Esophagus squamous epithelium (tissue), 5 donors: ENCODE measurements around the gene MMEL1. TPM values are rescaled to one million over a fixed set of nuclear protein-coding genes. Genes with fewer than 3 reads are reported as not detected.

Experiments
- DNase-seq: peaks from one replicate; lab custom pipeline; 2025; lab: John Stamatoyannopoulos, UW
- H3K27ac ChIP-seq, 4 donors: fragments of 200-600 bp; sonication (generic); one replicate each; pipeline ENCODE4 v1.5.1; 2016 to 2019; ENCODE audit warnings: mild to moderate bottlenecking in 1 of 4
- H3K27me3 ChIP-seq, 4 donors: fragments of 200-600 bp; sonication (generic); 1 replicate in 3 of 4; 2 replicates in 1 of 4; pipeline versions ENCODE4 v1.5.1 to v1.6.0; 2017 to 2021; ENCODE audit warnings: antibody characterized with exemption in 1 of 4
- H3K36me3 ChIP-seq, 3 donors: fragments of 200-600 bp; sonication (generic); one replicate each; pipeline ENCODE4 v1.5.1; 2016 to 2019
- H3K4me1 ChIP-seq, 3 donors: fragments of 200-600 bp; sonication (generic); one replicate each; pipeline ENCODE4 v1.5.1; 2017 to 2019
- H3K4me3 ChIP-seq, 4 donors: fragments of 200-600 bp; sonication (generic); 1 replicate in 3 of 4; 2 replicates in 1 of 4; pipeline ENCODE4 v1.5.1; 2016 to 2019; ENCODE audit warnings: mild to moderate bottlenecking in 2 of 4, moderate library complexity in 1 of 4
- H3K9me3 ChIP-seq, 3 donors: fragments of 200-600 bp; sonication (generic); one replicate each; pipeline ENCODE4 v1.5.1; 2016 to 2019
- CTCF ChIP-seq, 6 experiments: fragments of 450-650 bp in 4 of 6; fragments of 200-600 bp in 2 of 6; sonication (generic) in 2 of 6; IDR thresholded peaks; one replicate each; pipeline ENCODE4 v1.5.1; 2016 to 2019; ENCODE audit warnings: antibody characterized with exemption in 6 of 6, mild to moderate bottlenecking in 4 of 6, moderate library complexity in 4 of 6
- POLR2A ChIP-seq, 4 donors: fragments of 450-650 bp; IDR thresholded peaks; one replicate each; pipeline ENCODE4 v1.6.1; 2017; ENCODE audit warnings: antibody characterized with exemption in 4 of 4, mild to moderate bottlenecking in 4 of 4, moderate library complexity in 3 of 4
- WGBS, 2 donors: methylation state at CpG; one replicate each; pipeline ENCODE4 v1.1.5; 2018; 5-methylcytosine and 5-hydroxymethylcytosine counted together
- intact Hi-C: fragments of 100-400 bp; cut with DNase I; formaldehyde crosslinking; loops from one replicate; pipeline ENCODE4 v1.15.0; 2022
- total RNA-seq, 4 donors: library from RNA; depleted of rRNA; stranded (reverse); fragments of >200 nt; gene quantifications; one replicate each; pipeline ENCODE4 v1.1.0, GENCODE V29; 2016
- donor health status: DM: yes; HTN: yes; CAD: no.

The MMEL1 gene
- total RNA-seq, 4 donors from 2014 or later, result 3.1 TPM; not detected in 3

- intact Hi-C loops, result loop anchor here (10.0 kb wide), 1 partner anchor 348 kb away; the partner anchor contains the start of gene FAAP20
- Histone ChIP-seq H3K27me3 (peaks cover 0 to 53% (median 0%) of the 10 kb centered on the region in 4 donors), H3K4me3 (no peak overlapping the region), H3K9me3 (no peaks in the 10 kb centered on the region), H3K27ac (no peak overlapping the region), H3K36me3 (no peaks in the 10 kb centered on the region), H3K4me1 (peaks cover 40 to 71% (median 50%) of the 10 kb centered on the region in 3 donors)
- no peak for DNase-seq
- WGBS, 2 donors, result 76 to 80% methylated on average over 2 of the region's 11 CpGs
- TF ChIP-seq CTCF (IDR thresholded peaks at IDR 0.05) (no peak), POLR2A (IDR thresholded peaks at IDR 0.05) (no peak)
Measured at GRCh38 chr1:2542246-2542915, 90.4 kb downstream of the MMEL1 start.

GRCh38 chr1:2541619-2542245 lies 91.1 kb downstream of the MMEL1 start:
- Histone ChIP-seq H3K27me3 (peaks cover 0 to 60% (median 0%) of the 10 kb centered on the region in 4 donors), H3K27ac (no peak overlapping the region), H3K4me1 (peaks cover 38 to 71% (median 47%) of the 10 kb centered on the region in 3 donors), H3K36me3 (no peaks in the 10 kb centered on the region), H3K4me3 (no peak overlapping the region), H3K9me3 (no peaks in the 10 kb centered on the region)
- intact Hi-C loops, result loop anchor here (10.0 kb wide), 1 partner anchor 347 kb away; the partner anchor contains the start of gene FAAP20
- TF ChIP-seq CTCF (IDR thresholded peaks at IDR 0.05) (no peak), POLR2A (IDR thresholded peaks at IDR 0.05) (no peak)
- WGBS, 2 donors, result 41 to 45% methylated on average over 7 to 9 of the region's 25 CpGs
- no peak for DNase-seq

GRCh38 chr1:2540816-2541492 lies 91.9 kb downstream of the MMEL1 start:
- H3K4me3 ChIP-seq, result peak overlapping the region in 1 of 4 donors; percentile 17
- no peaks in the 10 kb centered on the region for H3K9me3 ChIP-seq
- H3K27me3 ChIP-seq, result peaks cover 0 to 68% (median 0%) of the 10 kb centered on the region in 4 donors
- intact Hi-C loops, result loop anchor here (10.0 kb wide), 1 partner anchor 346 kb away; the partner anchor contains the start of gene FAAP20
- no peaks in the 10 kb centered on the region for H3K36me3 ChIP-seq
- TF ChIP-seq POLR2A (IDR thresholded peaks at IDR 0.05) (no peak), CTCF (IDR thresholded peaks at IDR 0.05) (no peak)
- WGBS, 2 donors, result 56 to 76% methylated on average over 3 to 6 of the region's 39 CpGs
- peaks cover 32 to 69% (median 39%) of the 10 kb centered on the region in 3 donors for H3K4me1 ChIP-seq
- H3K27ac ChIP-seq, result no peak overlapping the region
- DNase-seq, result no peak

Other genes starting within 250 kb of the MMEL1 start
- 10 to 100 TPM in 1 of 4 donors, 1 to 10 TPM in 3; 6.7 to 10.8 (median 7.0) TPM for gene MORN1, start 241.5 kb downstream of the MMEL1 start, total RNA-seq
- gene RER1, start 241.2 kb downstream of the MMEL1 start, total RNA-seq, result 100 to 1,000 TPM in 1 of 4 donors, 10 to 100 TPM in 3; 63.3 to 136 (median 75.7) TPM
- 10 to 100 TPM; 23.2 to 33.2 (median 27.2) TPM for gene PEX10, start 220.5 kb downstream of the MMEL1 start, total RNA-seq
- gene PLCH2, start 156.7 kb downstream of the MMEL1 start, total RNA-seq, result 10 to 100 TPM; 26.1 to 34.3 (median 31.5) TPM
- gene PANK4, start 106.4 kb downstream of the MMEL1 start, total RNA-seq, result 10 to 100 TPM; 11.8 to 29.1 (median 17.0) TPM
- under 1 TPM in 3 of 4 donors, not detected in 1; 0.35 to 0.76 (median 0.70) TPM for gene HES5, start 102.8 kb downstream of the MMEL1 start, total RNA-seq
- gene TNFRSF14, start 76.6 kb downstream of the MMEL1 start, total RNA-seq, result 10 to 100 TPM; 13.8 to 39.5 (median 19.6) TPM
- gene PRXL2B, start 46.2 kb downstream of the MMEL1 start, total RNA-seq, result 10 to 100 TPM in 3 of 4 donors, 1 to 10 TPM in 1; 8.2 to 33.9 (median 11.3) TPM
- under 1 TPM in 3 of 4 donors, not detected in 1; 0.04 to 0.19 (median 0.15) TPM for gene TTC34, start 168.7 kb upstream of the MMEL1 start, total RNA-seq